GM21447 (cell line): Measurements from ENCODE around the gene ZNF24.

ENCODE experiments used
- ATAC-seq: cut with Tn5 transposase; IDR thresholded peaks from one replicate; pipeline ENCODE4 v1.9.1; 2021; ENCODE audit not compliant: unreplicated experiment

Gene ZNF24

GRCh38 chr18:35303610-35304009, 40.6 kb downstream of the ZNF24 start:
- no peak for ATAC-seq

- no peak for ATAC-seq
These were observed 48.2 kb downstream of the ZNF24 start for GRCh38 chr18:35296060-35296459.

- ATAC-seq: no peak
These were observed 53.1 kb downstream of the ZNF24 start for GRCh38 chr18:35291166-35291565.

DNA sequence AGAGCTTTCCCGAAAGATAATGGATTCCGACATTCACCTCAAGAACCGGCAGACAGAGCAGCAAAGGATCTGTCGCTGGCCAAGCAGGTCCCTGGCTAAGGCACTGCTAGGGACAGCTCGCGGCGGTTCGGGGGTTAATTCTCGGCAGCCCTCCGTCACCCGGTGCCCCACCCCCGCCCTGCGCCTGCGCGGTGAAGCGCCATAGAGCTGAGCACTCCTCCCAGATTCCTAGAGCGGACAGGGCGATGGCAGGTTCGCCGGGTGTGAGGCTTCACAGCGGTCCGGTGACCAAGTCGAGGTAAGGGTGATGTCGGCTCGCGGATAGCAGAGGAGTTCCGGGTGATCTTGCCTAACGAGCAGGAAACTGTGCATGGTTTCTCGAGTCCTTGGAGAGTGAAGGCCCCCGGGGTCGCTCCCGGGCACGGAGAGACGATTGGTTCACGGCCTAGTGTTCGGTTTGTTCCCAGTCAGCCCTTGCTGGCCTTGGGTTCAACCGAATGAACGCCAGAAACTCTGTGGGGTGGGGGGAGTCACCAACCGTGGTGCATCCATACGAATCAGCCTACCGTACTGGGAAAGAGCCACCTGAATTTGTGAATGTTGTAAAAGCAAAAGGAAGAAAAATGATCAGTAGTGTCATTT, 54.0 kb downstream of the ZNF24 start, which contains the start of gene ZSCAN30:
ZSCAN30 (minus strand) TSS at position 136 of the 642 bp plus-strand sequence. CDS start 25,877 bp downstream, outside the sequence.
- peak; percentile 94 for ATAC-seq

DNA sequence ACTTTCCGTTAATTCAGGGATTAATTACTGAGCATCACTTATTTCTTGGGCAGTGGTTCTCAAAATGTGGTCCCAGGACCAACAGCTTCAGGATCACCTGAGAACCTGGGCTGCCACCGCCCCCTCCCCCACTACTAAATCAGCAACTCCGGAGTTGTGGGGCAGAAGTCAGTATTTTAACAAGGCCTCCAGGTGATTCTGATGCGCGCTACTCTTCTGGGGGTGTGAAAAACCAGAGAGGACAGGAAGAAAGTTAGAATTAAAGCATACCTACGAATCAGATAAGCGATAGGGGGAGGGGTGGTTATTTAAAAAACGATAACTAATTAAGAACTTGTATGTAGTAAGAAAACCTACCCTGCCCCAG, 54.5 kb downstream of the ZNF24 start:
- peak; percentile 46 for ATAC-seq

GRCh38 chr18:35289293-35289692, 54.9 kb downstream of the ZNF24 start:
- ATAC-seq: no peak

DNA sequence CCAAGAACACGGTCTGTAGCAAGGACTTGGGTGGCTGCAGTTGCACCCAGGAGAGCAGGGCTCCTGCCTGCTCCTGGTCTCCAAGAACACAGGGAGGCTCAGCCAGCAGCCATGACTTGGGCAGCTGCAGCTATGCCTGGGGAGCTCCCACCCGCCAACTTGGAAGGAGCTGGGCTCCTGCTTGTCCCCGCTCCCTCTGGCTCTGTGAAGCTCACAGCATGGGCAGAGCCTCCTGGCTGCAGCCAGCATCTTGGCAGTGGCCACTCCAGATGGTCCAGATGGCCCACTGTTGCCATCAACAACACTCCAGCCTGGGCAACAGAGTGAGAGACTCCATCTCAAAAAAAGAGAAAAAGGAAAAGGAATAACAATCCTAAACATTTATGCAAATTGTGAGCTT, 59.4 kb downstream of the ZNF24 start:
- ATAC-seq: no peak

GRCh38 chr18:35283923-35284794, 60.1 kb downstream of the ZNF24 start:
- no peak for ATAC-seq

DNA sequence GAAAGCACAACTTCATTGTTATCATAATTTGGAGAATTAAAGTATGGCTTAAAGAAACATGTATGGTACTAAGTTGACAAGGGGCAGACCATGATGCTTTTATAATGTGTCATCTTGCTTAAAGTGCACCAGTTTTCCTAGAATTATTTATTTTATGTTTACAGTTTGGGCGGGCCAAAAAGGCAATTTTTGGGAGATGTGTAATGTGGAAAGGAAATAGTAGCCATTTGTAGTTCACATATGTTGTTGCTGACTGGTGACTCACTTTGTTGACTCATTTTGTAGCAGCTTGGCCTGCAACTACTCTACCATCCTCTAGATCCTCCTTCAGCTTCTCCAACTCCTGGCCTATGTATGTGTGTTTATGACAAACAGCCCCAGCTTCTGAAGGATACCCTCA, 61.9 kb downstream of the ZNF24 start:
- ATAC-seq: no peak
